NCI-H146 treated with DMSO at 0.1 percent for 48 hours (cell line): ENCODE data around the gene TPCN2.
A peak's percentile ranks its signal among the peaks of the same experiment; 100 is the strongest.
"Not testable (repeated sequence)": the region's sequence is repeated elsewhere in the genome, so short reads cannot be mapped to it uniquely, and the experiment has no call there.

Experiments
- DNase-seq: peaks from one replicate; lab custom pipeline; 2025; ENCODE audit not compliant: unreplicated experiment; lab: John Stamatoyannopoulos, UW

The TPCN2 gene

DNA sequence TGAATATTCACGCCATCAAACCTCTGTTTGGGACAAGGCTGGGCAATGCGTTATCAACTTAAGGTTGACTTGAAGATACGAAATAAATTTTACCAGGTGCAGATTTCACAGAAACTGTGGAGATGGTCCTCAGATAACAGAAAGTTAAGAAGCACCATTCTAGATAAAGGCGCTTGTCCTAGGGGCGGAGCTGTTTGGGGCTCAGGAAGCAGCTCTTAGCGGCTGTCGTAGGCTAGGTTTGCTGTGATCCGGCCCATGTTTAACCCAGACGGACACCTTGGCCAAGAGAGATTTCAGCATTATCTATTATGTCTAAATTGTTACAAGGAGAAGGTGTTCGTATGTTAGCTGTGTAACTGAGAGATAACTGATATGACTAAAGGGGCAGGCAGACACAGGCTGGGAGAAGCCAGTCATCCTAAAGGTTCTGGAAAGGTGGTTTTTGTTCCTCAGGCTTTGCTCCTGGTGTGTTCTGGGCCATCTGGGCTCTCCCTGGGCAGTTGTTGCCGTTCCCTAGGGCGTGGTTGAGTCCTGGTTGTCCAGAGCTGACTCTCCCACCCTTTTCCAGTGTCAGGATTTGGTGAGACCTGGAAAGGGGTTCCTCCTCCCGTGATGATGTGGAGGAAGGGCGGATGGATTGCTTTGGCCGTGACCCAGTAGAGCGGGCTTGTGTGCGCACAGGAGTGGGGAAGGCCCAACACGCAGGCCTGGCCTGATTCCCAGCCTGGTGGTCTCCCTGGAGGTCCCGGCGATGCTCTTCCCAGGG lies 25.8 kb downstream of the TPCN2 start:
- DNase-seq, result no peak

DNA sequence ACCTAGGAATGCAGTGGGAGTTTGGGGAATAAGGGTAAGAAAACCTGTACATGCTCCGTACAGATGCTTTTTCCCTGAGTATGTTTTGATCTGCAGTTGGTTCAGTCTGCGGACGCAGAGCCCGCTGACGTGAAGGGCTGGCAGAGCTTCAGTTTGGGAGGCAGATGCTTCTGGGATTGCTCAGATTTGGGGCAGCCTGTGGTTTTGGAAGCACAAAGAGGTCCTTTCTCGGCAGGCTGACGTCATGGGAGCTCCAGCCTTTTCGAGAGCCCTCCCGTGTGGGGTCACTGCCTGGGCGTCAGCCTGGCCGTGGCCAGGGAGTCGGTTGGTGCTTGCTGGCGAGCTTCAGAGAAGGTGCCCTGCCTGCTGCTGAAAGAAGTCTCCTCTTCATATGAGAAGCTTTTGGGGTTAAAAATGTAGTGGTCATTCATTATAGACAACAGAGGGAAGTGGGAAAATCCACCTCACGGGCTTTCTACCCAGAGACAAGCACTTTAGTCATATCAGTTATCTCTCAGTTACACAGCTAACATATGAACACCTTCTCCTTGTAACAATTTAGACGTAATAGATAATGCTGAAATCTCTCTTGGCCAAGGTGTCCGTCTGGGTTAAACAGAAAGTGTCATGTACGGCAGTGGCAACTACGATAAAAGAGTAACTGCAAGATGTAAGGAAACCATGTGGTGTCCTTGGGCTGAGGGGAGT lies 26.8 kb downstream of the TPCN2 start:
- DNase-seq, result no peak

DNA sequence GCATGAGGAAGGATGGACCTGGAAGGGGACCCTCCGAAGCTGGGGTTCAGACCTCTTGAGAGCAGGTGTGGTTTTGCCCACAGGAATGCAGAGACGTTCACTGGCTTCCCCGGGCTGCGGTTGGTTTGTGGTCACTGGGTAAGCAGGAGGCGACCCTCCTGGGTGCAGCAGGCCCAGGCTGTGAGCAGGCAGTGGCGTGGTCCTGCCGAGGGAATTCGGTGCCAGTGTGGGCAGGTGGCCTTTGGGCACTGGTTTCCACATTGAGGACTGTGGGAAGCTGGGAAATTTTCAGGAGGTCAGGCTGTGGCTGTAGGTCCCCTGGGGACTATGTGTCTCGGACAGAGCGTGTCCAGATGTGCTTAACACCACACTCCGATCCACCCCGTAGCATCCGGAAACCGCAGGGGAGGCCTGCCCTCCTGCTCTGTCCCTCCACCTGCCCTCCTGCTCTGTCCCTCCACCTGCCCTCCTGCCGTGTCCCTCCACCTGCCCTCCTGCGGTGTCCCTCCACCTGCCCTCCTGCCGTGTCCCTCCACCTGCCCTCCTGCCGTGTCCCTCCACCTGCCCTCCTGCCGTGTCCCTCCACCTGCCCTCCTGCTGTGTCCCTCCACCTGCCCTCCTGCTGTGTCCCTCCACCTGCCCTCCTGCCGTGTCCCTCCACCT lies 27.5 kb downstream of the TPCN2 start:
- DNase-seq, result no peak

DNA sequence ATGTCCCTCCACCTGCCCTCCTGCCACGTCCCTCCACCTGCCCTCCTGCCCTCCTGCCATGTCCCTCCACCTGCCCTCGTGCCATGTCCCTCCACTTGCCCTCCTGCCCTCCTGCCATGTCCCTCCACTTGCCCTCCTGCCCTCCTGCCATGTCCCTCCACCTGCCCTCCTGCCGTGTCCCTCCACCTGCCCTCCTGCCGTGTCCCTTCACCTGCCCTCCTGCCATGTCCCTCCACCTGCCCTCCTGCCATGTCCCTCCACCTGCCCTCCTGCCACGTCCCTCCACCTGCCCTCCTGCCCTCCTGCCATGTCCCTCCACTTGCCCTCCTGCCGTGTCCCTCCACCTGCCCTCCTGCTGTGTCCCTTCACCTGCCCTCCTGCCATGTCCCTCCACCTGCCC lies 28.2 kb downstream of the TPCN2 start:
- not testable (repeated sequence) for DNase-seq

DNA sequence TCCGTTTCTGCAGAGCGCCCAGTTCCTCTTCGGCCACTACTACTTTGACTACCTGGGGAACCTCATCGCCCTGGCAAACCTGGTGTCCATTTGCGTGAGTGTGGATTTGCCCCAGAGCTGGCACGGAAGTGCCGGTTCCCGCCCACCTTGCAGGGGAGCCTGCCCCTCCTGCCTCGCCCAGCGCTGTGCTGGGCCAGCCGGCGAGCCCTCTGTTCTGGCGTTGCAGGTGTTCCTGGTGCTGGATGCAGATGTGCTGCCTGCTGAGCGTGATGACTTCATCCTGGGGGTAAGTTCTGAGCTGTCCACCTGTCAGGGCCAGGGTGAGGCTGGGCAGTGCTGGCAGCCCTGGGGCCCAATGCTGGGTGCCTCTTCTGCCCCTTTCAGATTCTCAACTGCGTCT lies 29.8 kb downstream of the TPCN2 start:
- DNase-seq, result no peak

DNA sequence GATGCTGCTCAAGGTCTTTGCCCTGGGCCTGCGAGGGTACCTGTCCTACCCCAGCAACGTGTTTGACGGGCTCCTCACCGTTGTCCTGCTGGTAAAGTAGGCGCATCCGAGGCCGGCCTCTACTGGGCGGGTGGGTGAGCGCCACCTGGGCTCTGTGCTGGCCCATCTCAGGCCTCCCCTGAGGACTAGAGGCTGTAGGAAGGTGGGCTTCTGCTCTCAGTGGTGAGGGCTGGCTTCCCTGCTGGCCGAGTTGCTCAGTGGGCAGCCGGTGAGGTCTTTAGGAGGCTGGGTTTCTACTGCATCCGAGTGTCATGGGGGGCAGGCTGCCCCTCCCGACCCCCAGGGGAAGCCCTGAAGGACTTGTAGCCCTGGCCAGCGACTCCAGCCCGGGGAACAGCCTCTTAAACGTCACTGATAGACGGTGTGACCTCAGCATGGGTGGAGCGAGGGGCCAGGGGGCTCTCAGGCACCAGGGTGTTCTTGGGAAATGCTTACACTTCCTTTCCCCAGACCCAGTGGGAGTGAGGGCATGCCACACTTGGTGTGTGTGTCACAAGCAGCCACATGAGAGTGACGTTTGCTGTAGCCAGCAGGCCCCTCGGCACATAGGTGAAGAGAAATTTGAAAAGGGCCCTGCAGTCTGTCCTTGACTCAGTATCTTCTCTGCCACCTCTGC lies 30.3 kb downstream of the TPCN2 start:
- no peak for DNase-seq

DNA sequence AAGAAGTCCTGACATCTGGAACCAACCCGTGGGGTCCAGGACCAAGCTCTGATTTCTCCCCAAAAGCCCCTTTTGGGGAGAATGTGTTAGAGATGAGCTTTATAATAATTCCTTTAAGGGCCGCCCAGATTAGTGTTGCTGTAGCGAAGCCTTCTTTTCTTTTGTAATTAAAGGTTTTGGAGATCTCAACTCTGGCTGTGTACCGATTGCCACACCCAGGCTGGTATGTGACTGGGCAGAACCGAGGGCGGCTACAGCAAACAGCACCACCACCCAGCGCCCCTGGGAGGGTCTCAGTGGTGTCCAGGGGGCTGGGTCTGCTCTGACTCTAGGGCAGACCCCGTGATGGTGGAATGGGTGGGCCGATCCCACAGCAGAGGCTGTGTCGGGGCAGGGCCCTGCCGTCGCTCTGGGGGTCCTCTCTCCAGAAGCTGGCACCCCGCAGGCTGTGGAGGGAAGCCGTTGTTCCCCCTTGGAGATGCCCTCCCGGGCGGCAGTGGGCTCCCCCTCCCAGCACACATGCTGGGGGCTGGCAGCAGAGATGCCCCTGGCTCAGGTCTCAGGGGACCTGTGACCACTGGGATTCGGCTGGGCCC lies 31.0 kb downstream of the TPCN2 start:
- DNase-seq, result no peak

DNA sequence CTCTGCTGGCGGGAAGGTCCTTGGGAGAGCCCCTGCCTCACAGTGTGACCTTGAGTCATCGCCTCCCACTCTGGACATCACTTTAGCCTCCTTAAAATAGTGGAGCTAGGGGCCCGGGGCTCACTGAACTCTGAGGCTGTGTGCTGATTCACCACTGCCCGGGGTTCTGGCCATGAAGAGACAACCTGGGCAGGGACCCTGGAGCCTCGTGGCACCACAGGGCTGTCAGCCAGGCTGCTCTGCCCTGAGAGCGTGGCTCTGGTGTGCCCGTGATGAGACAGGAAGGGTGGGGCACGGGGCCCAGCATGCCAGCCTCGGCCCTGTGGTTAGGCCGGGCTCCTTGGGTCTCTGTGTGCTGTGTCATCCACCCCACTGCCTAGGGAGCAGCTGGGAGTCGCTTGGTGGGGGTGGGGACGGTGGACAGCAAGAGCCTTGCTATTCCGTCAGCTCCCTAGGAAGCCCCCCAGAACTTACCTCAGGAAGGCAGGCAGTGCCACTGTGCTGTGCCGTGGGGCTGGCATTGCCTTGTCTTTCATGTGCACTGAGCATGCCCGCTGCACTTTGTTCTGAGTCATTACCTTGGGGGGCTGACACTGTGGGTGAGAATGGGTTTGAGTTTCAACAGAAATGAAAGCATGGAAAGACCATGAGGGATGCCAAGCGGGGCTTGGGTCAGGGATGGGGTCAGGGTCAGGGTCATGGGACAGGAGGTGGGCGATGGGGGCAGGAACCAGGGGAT lies 31.7 kb downstream of the TPCN2 start:
- no peak for DNase-seq

DNA sequence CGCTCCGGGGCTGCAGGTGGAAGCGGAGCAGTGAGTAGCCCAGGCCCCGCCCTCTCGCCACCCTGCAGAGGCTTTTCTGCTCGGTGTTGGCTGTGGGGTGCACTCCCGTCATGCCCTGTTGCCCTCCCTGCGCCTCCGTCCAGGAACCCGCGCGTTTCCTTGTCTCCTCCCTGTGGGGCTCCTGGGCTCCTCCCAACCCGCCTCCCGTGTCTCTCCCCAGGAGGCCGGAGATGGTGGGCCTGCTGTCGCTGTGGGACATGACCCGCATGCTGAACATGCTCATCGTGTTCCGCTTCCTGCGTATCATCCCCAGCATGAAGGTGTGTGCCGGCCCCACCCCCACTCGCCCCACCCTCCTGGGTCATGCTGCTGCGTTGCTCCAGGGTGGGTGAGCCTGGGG lies 32.4 kb downstream of the TPCN2 start:
- DNase-seq, result no peak

DNA sequence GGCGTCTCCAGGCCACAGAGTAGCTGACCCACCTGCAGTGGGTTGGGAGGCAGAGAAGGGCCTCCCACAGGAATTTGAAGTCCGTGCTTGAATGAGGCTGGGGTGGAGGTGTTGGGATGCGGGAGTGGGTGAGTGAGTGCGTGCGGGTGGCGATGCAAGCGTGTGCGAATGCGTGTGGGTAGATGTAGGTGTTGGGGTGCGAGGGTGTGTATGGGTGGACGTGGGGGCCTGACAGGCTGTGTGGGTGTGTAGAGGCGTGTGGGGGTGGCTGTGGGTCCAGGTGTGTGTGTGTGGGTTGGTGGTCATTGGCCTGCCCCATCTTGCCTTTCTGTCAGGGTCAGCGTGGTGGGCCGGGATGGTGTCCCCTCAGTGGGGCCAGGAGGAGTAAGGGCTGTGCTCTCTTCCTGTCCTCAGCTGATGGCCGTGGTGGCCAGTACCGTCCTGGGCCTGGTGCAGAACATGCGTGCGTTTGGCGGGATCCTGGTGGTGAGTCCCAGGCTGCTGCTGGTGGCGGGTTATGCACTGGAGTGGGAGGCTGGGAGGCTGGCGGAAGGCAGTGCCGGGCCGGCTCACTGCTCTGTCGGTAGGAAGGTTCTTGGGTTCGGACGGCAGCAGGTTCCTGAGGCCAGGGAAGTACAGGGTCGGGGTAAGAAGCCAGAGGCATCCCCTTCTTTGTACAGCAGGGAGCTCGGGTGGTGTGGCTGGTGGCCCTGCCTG lies 35.0 kb downstream of the TPCN2 start:
- DNase-seq, result no peak

DNA sequence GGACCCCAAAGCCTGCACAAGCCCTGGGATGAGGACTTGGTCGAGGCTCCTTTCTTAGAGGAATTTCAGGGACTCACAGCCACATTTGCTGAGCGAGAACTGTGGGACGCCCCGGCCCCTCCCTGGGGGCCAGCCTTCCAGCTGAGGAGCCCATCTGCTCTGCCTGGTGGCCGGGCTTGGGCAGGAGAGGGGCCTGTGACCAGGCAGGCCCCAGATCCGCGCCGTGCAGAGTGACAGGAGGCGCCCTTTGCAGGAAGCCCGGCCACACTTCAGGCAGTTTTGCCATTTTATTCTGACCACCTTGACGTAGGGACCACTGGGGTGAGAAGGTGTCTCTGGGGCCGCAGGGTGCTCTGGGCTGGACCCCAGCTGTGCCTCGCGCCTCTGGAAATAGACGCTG lies 35.6 kb downstream of the TPCN2 start:
- no peak for DNase-seq

DNA sequence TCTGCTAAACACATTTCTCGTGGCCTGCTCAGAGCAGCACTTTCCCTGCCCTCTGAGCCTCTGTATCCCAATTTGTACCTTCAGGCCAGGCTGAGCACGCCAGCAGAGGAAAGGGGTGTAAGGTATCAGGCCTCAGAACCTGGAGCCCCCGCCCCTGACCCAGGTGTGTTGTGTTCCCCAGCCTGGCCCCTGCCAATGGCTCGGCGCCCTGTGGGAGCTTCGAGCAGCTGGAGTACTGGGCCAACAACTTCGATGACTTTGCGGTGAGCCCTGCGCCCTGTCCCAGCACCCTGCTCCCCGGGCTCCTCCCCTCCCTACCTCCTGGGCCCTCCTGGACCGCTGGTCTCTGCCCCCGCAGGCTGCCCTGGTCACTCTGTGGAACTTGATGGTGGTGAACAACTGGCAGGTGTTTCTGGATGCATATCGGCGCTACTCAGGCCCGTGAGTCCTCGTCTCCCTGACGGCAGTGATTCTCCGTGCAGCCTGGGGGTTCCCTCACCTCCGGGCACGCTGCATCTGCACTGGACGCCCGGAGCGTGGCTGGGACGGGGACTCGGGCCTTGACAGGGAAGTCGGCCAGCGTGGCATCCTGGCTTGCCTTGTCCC lies 36.9 kb downstream of the TPCN2 start:
- no peak for DNase-seq

DNA sequence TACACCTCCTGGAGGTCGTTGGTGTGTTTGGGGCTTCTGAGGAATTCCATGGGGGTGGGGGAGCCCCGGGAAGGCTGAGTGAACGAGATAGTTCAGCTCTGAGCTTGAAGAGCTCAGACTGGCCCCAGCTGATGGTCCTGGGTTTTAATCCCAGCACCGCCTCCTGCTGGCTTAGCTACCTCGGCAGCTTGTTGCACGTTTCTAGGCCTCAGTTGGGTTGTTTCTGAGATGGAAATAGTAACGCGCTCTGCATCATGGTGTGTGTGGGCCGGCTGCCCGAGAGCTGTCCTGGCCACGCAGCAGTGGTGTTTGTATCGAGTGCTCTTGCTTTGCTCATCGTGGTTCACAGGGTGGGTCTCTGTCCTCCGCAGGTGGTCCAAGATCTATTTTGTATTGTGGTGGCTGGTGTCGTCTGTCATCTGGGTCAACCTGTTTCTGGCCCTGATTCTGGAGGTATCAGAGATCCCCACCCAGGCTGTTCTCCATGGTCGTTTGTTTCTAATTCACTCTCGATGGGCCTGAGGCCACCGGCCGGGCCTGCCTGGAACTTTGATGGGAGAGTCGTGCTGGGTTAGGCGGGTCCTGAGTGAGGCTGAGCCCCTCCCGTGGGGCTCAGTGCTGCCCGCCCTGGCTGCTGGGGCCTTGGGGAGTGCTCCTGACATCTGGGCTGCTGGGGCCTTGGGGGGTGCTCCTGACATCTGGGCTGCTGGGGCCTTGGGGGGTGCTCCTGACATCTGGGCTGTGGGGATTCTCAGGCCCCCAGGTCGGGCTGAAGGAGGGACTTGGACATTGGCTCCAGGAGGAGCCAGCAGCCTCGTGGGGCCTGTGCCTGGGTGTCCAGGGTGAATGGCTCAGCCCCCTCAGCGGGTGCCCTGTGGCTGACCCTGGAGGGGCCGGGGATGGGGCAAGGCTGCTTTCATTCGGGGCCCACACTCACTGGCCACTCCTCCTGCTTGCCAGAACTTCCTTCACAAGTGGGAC lies 37.7 kb downstream of the TPCN2 start:
- DNase-seq, result no peak

DNA sequence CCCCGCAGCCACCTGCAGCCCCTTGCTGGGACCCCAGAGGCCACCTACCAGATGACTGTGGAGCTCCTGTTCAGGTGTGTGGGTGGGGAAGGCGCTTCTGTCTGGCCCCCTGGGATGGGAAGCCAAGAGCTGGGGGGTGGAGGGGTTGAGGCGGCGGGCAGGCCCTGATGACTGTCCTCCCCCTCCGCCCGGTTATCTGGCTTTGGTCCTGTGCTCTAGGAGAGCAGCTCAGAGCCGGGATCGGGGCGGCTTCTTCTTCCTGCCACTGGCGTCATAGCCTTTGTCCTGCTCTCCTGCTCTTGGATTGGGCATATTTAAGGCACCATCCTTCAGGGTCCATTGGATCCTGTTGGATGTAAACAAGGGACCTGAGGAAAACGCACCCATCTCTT lies 38.4 kb downstream of the TPCN2 start:
- no peak for DNase-seq

DNA sequence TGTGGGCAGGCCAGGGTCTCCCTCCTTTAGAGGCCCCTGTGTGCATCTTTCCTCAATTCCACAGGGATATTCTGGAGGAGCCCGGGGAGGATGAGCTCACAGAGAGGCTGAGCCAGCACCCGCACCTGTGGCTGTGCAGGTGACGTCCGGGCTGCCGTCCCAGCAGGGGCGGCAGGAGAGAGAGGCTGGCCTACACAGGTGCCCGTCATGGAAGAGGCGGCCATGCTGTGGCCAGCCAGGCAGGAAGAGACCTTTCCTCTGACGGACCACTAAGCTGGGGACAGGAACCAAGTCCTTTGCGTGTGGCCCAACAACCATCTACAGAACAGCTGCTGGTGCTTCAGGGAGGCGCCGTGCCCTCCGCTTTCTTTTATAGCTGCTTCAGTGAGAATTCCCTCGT lies 39.1 kb downstream of the TPCN2 start:
- no peak for DNase-seq

DNA sequence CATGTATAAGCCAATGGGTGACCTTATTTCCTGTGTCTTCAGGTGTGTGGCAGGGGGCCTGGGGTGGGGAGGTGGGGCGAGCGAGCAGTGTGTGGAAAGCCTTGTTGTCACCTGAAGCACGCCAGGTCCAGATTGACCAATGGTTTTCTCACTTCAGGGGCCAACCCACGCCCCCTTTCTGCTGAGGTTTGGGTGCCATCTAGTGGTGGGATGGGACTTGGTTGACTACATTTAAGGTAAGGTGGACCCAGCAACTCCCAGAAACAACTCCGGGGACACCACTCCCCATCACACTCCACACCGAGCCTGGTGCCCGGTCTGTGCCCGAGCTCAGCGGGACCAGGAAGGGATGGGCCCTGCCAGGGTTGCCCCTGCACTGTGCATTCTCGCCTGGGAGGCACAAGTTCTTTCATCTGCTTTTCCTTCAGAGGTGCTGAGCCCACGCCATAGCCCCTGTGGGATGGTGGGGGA lies 40.0 kb downstream of the TPCN2 start:
- peak; percentile 38 for DNase-seq

DNA sequence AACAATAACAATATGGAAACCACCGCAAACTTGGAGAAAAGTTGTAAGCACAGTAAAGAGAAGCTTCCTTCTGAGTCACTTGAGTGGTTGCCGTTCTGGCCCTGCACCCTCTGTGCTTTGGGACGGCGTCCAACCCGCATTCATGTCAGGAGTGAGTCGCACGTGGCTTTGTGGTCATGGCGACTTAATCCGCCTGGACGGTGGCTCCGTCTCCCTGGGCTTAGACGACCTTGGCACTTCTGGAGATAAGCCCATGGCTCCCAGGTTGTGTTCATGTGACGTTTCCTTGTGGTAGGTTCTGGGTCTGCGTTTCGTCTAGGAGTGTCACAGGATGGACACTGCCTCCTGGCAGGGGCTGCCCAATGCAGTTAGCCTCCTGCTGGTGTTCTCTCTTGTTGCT lies 40.5 kb downstream of the TPCN2 start:
- DNase-seq, result no peak

DNA sequence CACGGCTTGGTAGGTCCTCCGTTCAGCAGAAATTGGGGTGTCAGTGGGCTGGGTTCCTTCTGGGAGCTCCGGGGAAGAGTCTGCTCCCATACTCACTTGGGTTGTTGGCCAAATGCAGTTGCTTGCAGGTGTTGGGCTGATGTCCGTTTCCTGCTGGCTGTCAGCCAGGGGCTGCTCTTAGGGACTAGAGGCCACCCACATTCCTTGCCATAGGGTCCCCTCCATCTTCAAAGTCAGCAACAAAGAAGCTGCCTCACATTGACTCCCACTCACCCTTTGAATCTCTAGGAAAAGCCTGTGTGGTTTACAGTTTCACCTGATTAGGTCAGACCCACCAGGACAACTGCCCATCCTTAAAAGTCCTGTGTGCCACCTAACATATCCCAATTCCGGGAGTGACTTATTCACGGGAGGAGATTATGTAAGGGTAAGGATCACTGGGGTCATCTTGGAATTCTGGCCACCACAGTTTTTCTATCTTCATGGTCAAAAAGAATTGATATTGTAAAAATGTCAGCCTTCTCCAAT lies 43.0 kb downstream of the TPCN2 start:
- no peak for DNase-seq
